Stimulated activated CD8-positive, alpha-beta memory T cell treated with anti-CD3 and anti-CD28 coated beads, Interleukin-7, amount 100 ng/mL, for 24 hours (primary cell): ENCODE results near the gene SPTBN5.

ENCODE experiments used
- DNase-seq: peaks from one replicate; pipeline ENCODE4 v3.0.0-alpha.2; 2020; ENCODE audit warnings: low read depth

SPTBN5 gene

GRCh38 chr15:41882689-41883483 is 11.0 kb downstream of the SPTBN5 start:
- no peak for DNase-seq

DNA sequence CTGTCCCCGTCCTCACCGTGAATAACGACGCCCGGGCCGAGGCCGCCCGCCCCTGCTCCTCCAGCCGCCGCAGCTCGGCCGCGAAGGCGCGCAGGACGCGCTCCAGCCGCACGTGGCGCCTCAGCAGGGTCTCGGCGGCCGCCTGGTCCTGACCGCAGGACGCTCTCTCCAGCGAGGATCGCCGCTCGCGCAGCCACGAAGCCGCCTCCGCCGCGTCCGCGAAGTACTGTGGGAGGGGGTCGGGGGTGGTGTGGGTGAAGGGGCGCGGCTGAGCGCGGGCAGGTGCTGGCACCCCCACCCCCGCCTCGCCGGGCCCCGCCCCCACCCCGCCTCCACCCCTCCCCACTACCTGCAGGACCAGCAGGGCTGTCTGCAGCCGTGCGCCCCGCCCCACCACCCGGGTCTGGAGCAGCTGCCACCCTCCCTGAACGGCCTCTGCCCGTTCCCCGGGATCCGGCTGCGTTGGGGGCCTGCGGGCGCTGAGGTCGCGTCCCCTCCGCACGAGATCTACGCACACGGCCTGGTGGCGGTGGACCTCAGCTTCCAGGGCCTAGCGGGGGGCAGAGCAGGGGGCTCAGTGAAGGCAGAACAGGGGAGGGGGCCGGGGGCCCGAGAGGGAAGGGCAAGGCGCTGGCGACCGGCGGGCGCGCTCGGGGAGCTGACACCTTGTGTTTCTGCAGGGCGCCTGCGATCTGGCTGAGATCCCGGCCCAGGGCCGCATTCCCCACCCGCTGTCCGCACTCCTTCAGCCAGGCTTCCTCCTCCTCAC is 11.7 kb downstream of the SPTBN5 start:
- no peak for DNase-seq

- DNase-seq: no peak
Observed at GRCh38 chr15:41881550-41881919, 12.3 kb downstream of the SPTBN5 start.

DNA sequence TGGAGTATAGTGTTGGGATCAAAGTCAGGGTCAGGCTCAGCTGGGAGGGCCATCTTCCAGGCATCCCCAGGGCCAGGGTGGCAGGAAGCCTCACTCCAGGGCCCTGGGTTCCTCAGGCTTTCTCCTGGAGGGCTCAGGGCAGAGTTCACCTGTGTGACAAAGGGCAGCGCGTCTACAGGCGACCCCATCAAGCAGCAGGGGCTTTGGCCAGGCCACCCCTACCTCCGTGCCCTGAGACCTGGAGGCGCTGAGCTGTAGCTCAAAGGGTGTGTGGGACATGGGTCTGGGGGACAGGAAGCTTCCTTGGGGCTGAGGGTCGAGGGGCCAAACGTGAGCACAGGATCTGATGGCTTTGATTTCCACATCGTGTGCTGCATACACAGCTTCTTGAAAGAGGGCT is 12.8 kb downstream of the SPTBN5 start:
- no peak for DNase-seq

- no peak for DNase-seq
Observed at GRCh38 chr15:41880156-41880877, 13.5 kb downstream of the SPTBN5 start.

DNA sequence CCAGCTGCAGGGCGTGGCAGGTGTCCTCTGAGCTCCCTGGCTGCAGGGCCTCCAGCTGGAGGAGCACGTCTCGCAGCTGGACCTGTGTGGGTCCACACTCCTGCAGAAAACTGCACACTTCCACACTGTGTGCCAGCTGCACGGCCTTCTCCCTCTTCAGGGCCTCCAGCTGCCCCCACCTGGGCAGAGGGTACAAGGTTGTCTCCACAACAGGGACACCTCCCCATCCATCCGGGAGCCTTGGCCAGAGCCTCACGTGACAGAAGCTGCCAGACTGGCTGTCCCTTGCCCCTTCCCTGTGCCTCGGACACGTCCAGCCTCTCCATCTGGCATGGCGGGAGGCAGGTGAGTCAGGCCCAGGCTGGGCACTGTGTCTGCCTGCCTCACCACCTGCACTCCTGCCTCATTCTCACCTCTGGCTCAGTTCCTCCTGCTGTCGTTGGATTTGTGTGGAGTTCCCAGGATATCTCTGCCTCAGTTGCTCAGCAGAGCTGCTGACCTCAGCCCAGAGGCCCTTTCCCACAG is 14.5 kb downstream of the SPTBN5 start:
- DNase-seq: no peak

DNA sequence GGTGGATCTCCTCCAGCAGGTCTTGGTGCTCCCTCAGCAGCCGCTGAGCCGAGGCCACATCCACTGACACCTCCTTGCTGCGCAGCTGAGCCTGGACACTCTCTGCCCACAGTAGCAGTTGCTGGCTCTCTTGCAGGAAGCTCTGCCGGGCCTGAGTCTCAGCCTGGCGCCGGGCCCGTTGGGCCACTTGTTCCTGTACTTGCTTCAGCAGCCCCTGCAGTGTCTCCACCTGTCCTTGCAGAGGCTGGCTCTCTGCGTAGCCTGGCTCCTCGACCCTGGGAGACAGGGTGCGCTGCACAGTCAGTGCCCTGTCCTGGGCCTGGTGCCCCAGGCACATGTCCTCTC is 15.5 kb downstream of the SPTBN5 start:
- DNase-seq: no peak

GRCh38 chr15:41877631-41878354 is 16.1 kb downstream of the SPTBN5 start:
- no peak for DNase-seq

GRCh38 chr15:41876689-41877088 is 17.2 kb downstream of the SPTBN5 start:
- no peak for DNase-seq

- DNase-seq: no peak
Observed at GRCh38 chr15:41876007-41876406, 17.8 kb downstream of the SPTBN5 start.

DNA sequence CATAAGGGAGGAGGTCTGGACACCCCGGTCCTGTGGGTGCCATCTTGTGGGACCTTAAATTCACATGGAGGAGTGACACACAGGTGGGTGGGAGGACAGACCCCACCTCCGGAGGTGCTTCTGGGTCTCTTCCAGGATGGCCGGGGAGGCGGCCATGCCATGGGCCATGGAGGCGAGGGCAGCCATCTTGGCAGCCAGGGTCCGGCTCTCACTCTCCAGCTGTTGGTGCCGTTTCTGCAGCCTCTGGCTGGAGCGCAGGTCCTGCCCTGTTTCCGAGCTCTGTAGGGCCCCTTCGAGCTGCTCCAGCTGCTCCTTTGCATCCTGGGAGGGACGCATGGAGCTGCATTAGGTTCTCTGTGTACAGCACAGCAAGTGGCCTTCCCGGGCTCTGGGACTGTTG is 19.1 kb downstream of the SPTBN5 start:
- DNase-seq: no peak

DNA sequence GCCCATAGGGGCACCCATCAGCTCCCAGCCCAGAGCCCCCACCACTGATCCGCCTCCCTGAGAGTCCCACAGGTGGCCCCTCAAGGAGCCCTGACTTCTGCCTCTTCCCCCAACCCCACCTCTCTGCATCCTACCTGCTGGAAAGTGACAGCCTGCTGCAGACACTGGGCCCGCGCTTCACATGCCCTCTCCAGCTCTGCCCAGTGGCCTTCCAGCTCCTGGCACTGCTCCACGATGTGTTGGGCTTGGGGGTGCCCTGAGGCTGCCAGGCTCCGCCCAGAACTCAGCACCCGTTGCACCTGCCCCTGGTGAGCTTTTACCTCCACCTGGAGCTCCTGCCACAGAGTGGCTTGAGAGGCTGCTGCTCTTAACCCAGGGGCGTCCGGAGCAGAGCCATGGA is 20.1 kb downstream of the SPTBN5 start:
- DNase-seq: no peak

- no peak for DNase-seq
Observed at GRCh38 chr15:41872166-41872747, 21.6 kb downstream of the SPTBN5 start.

- DNase-seq: no peak
Observed at GRCh38 chr15:41871175-41871905, 22.5 kb downstream of the SPTBN5 start.

DNA sequence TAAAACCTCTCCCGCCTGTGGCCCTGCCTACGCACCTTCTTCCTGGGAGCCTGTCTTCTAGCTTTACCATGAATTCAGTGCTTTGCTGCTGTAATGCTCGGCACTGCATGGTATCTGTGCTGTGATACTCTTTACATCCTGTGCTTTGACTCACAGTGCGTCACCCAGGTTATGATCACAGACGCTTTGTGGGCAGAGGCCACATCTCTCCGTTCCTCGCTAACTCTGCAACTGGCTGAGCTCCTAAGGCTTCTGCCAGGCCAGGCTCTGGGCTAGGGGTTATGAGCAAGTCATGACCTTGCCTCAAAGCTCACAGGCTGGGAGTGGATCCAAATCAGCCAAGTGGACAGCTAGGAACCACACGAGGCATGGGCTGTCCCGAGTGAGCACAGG is 23.2 kb downstream of the SPTBN5 start:
- no peak for DNase-seq

DNA sequence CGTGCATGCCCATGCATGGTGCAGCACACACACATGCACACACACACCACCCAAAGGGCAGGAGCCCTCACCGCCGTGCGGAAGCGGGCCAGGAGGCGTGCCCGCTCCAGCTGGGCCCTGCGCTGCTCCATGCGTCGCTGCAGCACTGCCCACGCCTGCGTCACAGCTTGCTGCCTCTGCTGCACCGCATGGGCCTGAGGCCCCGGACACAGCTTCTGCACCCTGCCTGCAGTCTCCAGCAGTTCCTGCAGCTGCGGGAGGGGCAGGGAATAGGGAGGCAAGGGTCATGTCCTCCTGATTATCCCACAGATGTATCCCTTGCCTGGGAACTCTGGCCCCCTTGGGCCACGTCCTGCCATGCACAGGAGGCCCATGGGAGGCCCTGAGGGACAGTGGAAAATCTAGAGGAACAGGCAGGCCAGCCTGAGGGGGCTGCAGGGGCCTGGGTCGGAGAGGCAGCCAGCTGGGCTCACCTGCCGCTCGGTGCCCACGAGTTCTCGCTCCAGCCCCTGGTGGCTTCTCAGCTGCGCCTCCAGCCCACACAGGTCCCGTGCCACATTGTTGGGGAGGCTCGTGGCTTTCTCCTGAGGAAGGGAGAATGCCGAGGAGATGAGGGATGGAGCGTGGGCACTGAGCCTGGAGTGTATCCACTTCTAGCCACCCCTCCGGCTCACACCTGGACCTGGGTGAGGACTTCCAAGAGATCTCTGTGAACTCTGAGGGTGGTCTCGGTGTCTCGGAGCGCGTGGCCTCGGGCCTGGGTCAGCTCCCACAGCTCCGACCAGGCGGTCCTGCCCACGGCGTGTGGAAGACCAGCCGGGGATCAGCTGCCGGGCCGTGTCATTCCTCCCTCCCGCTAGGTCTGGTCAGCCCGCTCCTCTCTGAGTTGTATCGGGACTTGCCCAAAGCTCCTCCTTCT is 23.8 kb downstream of the SPTBN5 start:
- no peak for DNase-seq

DNA sequence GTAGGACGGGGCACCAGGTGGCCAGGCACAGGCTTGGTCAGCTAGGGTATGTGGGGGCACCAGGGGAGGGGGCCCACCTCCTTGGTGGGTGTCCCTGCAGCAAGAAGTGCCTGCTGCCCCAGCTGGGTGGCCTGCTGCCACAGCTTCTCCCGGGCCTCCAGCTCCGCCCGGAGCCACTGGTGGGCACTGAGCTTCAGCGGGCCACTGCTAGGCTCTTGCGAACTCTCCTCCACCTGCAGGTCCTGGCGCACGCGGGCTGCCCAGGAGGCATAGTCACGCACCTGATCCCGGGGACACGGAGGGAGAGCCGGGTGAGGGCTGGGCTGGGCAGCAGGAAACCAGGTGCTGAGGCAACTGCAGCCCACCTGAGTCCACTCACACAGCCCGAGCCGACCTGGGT is 25.5 kb downstream of the SPTBN5 start:
- no peak for DNase-seq

DNA sequence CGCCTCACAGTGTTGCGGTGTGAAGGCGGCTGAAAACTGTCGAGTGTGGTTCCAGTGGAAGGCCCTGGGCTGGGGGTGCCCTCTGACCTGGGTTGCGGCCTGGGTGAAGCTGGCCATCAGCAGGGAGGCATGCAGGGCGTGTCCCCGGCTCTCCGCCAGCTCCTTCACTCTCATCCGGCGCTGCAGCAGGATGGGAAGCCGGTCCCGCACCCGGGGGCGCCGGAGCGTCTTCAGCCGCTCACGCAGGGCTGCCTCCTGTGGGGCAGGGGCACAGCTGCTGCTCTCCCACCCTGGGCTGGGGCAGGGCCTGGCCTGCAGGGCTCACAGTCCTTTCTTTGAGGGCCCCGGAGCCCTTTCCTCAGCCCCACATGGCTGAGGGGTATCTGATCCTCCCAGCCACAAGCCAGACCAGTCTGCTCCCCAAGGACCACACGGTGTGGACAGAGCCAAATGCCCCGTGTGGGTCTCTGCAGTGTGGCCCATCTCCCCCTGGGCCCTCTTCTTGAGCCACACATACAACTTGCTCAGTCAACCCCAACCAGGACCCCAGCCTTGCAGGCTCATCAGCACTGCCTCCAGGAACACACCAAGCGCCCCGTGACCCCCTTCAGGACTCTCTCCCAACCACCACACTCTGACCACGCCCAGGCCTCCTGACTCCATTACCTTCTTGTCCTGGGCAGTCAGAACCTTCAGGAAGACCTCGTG is 26.8 kb downstream of the SPTBN5 start:
- no peak for DNase-seq

- DNase-seq: no peak
Observed at GRCh38 chr15:41866263-41866703, 27.6 kb downstream of the SPTBN5 start.
